ENCODE results near the gene ZMYND19. TPM values are rescaled to one million over a fixed set of nuclear protein-coding genes. Genes with fewer than 3 reads are reported as not detected.

ZMYND19 gene
- total and polyA plus RNA-seq, 8 donors, result 9.4 to 40.6 (median 25.6) TPM

DNA sequence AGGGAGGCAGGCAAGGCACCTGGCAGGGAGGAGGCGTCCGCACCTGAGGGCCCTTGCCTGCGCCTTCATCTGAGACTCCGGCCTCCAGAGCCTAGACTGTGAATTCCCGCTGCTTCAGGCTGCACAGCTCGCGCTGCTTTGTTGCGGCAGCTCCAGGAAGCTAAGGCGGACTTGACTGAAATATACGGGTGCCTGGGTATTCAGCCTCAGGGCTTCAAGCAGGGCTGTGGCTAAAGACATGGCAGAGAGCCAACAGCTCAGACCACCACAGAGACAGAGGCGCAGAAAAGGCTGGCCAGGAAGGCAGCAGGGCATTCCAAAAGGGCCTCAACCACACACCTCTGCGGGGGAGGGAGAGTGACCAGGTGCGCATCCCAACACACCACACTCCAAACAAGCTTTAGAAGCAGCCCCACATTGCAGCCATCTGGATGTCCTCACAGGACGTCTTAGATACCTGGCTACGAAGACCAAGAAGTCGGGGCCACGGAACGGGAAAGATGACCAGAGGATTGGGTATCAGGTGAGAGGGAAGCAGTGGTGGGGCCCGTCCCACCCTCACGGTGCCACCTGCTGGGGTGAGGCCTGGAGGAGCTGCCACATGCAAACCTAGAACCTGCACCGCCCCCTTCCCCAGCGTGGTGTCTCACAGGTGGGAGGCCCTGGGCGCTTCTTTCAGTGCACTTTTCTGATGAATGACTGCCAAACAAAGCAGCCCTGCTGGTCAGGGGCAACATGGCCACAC is 9.9 kb downstream of the ZMYND19 start:
- Histone ChIP-seq H3K27ac (no peak overlapping the region), H3K27me3 (no peaks in the 10 kb centered on the region), H3K4me1 (peaks cover 21 to 59% (median 42%) of the 10 kb centered on the region in 4 donors), H3K4me3 (no peak overlapping the region), H3K36me3 (peaks cover 29 to 59% (median 53%) of the 10 kb centered on the region in 4 donors), H3K9me3 (no peaks in the 10 kb centered on the region)
- no peak for DNase-seq
- TF ChIP-seq POLR2A (IDR thresholded peaks at IDR 0.05) (no peak), EP300 (IDR thresholded peaks at IDR 0.05) (no peak), POLR2AphosphoS5 (IDR thresholded peaks at IDR 0.05) (no peak)
- TF ChIP-seq, protein P1, sequence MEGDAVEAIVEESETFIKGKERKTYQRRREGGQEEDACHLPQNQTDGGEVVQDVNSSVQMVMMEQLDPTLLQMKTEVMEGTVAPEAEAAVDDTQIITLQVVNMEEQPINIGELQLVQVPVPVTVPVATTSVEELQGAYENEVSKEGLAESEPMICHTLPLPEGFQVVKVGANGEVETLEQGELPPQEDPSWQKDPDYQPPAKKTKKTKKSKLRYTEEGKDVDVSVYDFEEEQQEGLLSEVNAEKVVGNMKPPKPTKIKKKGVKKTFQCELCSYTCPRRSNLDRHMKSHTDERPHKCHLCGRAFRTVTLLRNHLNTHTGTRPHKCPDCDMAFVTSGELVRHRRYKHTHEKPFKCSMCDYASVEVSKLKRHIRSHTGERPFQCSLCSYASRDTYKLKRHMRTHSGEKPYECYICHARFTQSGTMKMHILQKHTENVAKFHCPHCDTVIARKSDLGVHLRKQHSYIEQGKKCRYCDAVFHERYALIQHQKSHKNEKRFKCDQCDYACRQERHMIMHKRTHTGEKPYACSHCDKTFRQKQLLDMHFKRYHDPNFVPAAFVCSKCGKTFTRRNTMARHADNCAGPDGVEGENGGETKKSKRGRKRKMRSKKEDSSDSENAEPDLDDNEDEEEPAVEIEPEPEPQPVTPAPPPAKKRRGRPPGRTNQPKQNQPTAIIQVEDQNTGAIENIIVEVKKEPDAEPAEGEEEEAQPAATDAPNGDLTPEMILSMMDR (IDR thresholded peaks at IDR 0.05), result no peak
- WGBS, 5 donors, result 82 to 87% (median 84%) methylated on average over 20 to 23 of the region's 23 CpGs
- intact Hi-C loops (cut with DNase I; ENCODE audit: low total_unique reads), result no loop called here

DNA sequence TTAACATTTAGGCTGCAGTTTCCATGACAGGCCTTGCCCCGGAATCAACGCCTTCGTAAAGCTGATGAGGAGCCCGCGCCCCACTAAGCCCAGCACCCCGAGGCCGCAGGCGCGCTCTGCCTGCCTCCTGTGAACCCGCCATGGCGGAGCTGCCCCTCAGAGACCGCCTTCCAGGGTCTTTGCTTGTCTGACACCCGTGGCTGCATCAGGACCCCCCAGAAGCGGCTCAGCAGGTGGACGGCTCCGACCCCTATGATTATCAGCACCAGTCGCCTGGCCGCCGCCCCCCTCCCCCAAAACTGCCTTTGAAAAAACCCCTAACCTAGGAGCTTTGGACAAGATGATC is 11.1 kb downstream of the ZMYND19 start:
- H3K4me1 ChIP-seq, result peaks cover 21 to 63% (median 45%) of the 10 kb centered on the region in 4 donors
- H3K36me3 ChIP-seq, result peaks cover 36 to 59% (median 56%) of the 10 kb centered on the region in 4 donors
- no peaks in the 10 kb centered on the region for H3K9me3 ChIP-seq
- no peak for TF ChIP-seq POLR2AphosphoS5 (IDR thresholded peaks at IDR 0.05)
- TF ChIP-seq, protein P1 (IDR thresholded peaks at IDR 0.05), result no peak
- TF ChIP-seq POLR2A (IDR thresholded peaks at IDR 0.05), result no peak
- no peak for TF ChIP-seq EP300 (IDR thresholded peaks at IDR 0.05)
- DNase-seq, result no peak
- H3K4me3 ChIP-seq, result peak overlapping the region; percentile 91 to 96 (median 95)
- H3K27me3 ChIP-seq, result no peaks in the 10 kb centered on the region
- 35 to 37% (median 36%) methylated on average over 19 of the region's 19 CpGs for WGBS, 5 donors
- intact Hi-C loops (cut with DNase I; ENCODE audit: low total_unique reads), result no loop called here
- H3K27ac ChIP-seq, result peak overlapping the region; percentile 19 to 89 (median 85)

- no peak for TF ChIP-seq POLR2A (IDR thresholded peaks at IDR 0.05)
- peak; percentile 56 to 93 (median 71) for TF ChIP-seq POLR2AphosphoS5 (IDR thresholded peaks at IDR 0.05)
- TF ChIP-seq, protein P1 (IDR thresholded peaks at IDR 0.05), result peak in 5 of 7 experiments; percentile 69 to 97 (median 92)
- intact Hi-C loops (cut with DNase I; ENCODE audit: low total_unique reads), result no loop called here
- H3K36me3 ChIP-seq, result peaks cover 41 to 59% (median 56%) of the 10 kb centered on the region in 4 donors
Measured at GRCh38 chr9:137578518-137579258, 11.6 kb downstream of the ZMYND19 start, which contains the start of gene DPH7. Gene DPH7 (minus strand): TSS chr9:137578925. CDS start chr9:137578777, 148 bp downstream.

DNA sequence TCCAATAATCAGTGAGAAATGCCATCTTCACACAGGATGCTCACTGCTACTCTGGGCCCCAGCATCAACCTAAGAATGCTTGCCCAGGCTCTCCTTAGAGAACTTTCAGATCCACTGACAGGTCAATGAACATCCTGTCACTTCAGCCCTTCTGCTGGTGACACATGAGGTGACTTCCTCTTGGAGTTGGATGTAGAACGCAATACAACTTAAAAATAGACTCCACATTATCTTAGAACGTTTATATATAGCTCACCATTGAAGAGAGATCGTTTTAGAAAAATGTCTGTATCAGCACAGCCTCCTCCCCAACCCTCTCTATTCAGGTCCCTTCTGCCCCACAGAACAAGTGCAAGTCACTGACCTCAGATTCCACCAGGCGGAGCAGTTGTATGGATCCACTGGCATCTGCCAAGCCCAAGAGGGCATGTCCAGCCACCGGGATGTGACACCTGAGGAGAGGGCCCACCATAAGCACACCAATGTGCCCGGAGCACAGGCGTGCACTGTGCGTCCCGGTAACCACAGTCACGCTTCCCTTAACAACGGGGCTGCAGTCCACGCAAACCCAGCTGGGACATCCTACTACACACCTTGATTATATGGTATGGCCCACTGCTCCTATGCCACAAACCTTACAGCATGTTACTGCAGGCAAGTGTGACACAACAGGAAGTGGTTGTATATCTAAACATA is 14.4 kb downstream of the ZMYND19 start:
- Histone ChIP-seq H3K27me3 (no peaks in the 10 kb centered on the region), H3K27ac (no peak overlapping the region), H3K4me3 (no peak overlapping the region), H3K4me1 (peaks cover 21 to 55% (median 44%) of the 10 kb centered on the region in 4 donors), H3K9me3 (no peaks in the 10 kb centered on the region), H3K36me3 (peaks cover 37 to 58% (median 55%) of the 10 kb centered on the region in 4 donors)
- TF ChIP-seq POLR2AphosphoS5 (IDR thresholded peaks at IDR 0.05) (no peak), POLR2A (IDR thresholded peaks at IDR 0.05) (no peak), EP300 (IDR thresholded peaks at IDR 0.05) (no peak)
- TF ChIP-seq, protein P1 (IDR thresholded peaks at IDR 0.05), result no peak
- no peak for DNase-seq
- intact Hi-C loops (cut with DNase I; ENCODE audit: low total_unique reads), result no loop called here
- WGBS, 5 donors, result 69 to 85% (median 76%) methylated on average over 10 to 12 of the region's 12 CpGs

More at GRCh38 chr9:137578518-137579258, 11.6 kb downstream of the ZMYND19 start, which contains the start of gene DPH7:
- peak; percentile 97 to 98 for DNase-seq
- peaks cover 21 to 63% (median 45%) of the 10 kb centered on the region in 4 donors for H3K4me1 ChIP-seq
- WGBS, 5 donors, result 1 to 9% (median 2%) methylated on average over 30 to 82 of the region's 82 CpGs
- no peaks in the 10 kb centered on the region for H3K27me3 ChIP-seq
- H3K4me3 ChIP-seq, result peak within 1 kb of the TSS; percentile 91 to 96 (median 95)
- H3K9me3 ChIP-seq, result no peaks in the 10 kb centered on the region
- peak within 1 kb of the TSS; percentile 85 to 91 (median 87) for H3K27ac ChIP-seq

Data from stomach (tissue), 9 donors.